IMR-90 (cell line): ENCODE measurements around the gene MEGF9. TPM values are rescaled to one million over a fixed set of nuclear protein-coding genes. Genes with fewer than 3 reads are reported as not detected.

Source experiments
- ATAC-seq: fragments of 200-7000 bp; cut with Tn5 transposase; 2 replicates; pipeline ENCODE4 v1.9.1; 2020; ENCODE audit warnings: low read depth, mild to moderate bottlenecking, moderate library complexity
- BruUV-seq: library from RNA; stranded (reverse); fragments of 400-500 nt; replicated peaks from 2 replicates; lab custom pipeline; 2021; lab: Mats Ljungman, UMichigan
- CTCF ChIA-PET: fragments of 300-600 bp; formaldehyde crosslinking; extraction: SDS; loops from one replicate; lab custom pipeline; 2021; ENCODE audit warnings: antibody characterized with exemption; lab: Yijun Ruan, JAX
- POLR2A ChIA-PET: fragments of 300-600 bp; sonication (Branson Sonifier 250); formaldehyde crosslinking; loops from one replicate; lab custom pipeline; 2022; ENCODE audit warnings: antibody characterized with exemption; ENCODE audit not compliant: unreplicated experiment; lab: Charles Lee
- DNase-seq: peaks from one replicate; pipeline ENCODE4 v3.0.0; 2013
- H2AFZ ChIP-seq: replicated peaks from 2 replicates; pipeline ENCODE3; 2013; ENCODE audit warnings: low read length, mild to moderate bottlenecking; ENCODE audit not compliant: poor library complexity
- H2AK5ac ChIP-seq: 2 replicates; pipeline ENCODE4 v1.6.1; 2013; ENCODE audit warnings: low read depth, low read length, inconsistent platforms
- H2AK9ac ChIP-seq: replicated peaks from 2 replicates; pipeline ENCODE3; 2013; ENCODE audit warnings: mild to moderate bottlenecking, low read depth, low read length, moderate library complexity; ENCODE audit not compliant: poor library complexity
- H2BK120ac ChIP-seq: 2 replicates; pipeline ENCODE4 v1.6.1; 2013; ENCODE audit warnings: low read depth, low read length, inconsistent platforms
- H2BK15ac ChIP-seq: 3 replicates; pipeline ENCODE4 v1.6.1; 2013; ENCODE audit warnings: low read depth, low read length, inconsistent platforms
- H2BK20ac ChIP-seq: 2 replicates; pipeline ENCODE4 v1.6.1; 2013; ENCODE audit warnings: low read depth, mild to moderate bottlenecking, inconsistent platforms, low read length, moderate library complexity
- H2BK5ac ChIP-seq: 2 replicates; pipeline ENCODE4 v1.6.1; 2013; ENCODE audit warnings: mild to moderate bottlenecking, low read depth, low read length, inconsistent platforms; ENCODE audit not compliant: poor library complexity, severe bottlenecking
- H3K14ac ChIP-seq: replicated peaks from 2 replicates; pipeline ENCODE4 v1.6.1; 2013; ENCODE audit warnings: low read depth, low read length, inconsistent platforms
- H3K18ac ChIP-seq: 2 replicates; pipeline ENCODE4 v1.6.1; 2013; ENCODE audit warnings: low read depth, low read length, control low read depth
- H3K23ac ChIP-seq: 2 replicates; pipeline ENCODE4 v1.6.1; 2013; ENCODE audit warnings: low read depth, low read length, inconsistent platforms
- H3K27ac ChIP-seq: 2 replicates; pipeline ENCODE4 v1.5.1; 2013; ENCODE audit warnings: mild to moderate bottlenecking, control low read depth, low read length; ENCODE audit not compliant: insufficient read depth
- H3K27me3 ChIP-seq: 2 replicates; pipeline ENCODE4 v1.6.1; 2013; ENCODE audit warnings: low read length; ENCODE audit not compliant: control insufficient read depth, insufficient read depth
- H3K36me3 ChIP-seq: 2 replicates; pipeline ENCODE4 v1.6.1; 2013; ENCODE audit warnings: low read length, mixed read lengths; ENCODE audit not compliant: control insufficient read depth, insufficient read depth
- H3K4ac ChIP-seq: 2 replicates; pipeline ENCODE4 v1.6.1; 2013; ENCODE audit warnings: low read depth, low read length, inconsistent platforms
- H3K4me1 ChIP-seq: 2 replicates; pipeline ENCODE4 v1.6.1; 2013; ENCODE audit warnings: low read length, mixed read lengths; ENCODE audit not compliant: control insufficient read depth, insufficient read depth
- H3K4me2 ChIP-seq: 2 replicates; pipeline ENCODE4 v1.6.1; 2013; ENCODE audit warnings: low read depth, mild to moderate bottlenecking, control low read depth, low read length, moderate library complexity
- H3K4me3 ChIP-seq: 2 replicates; pipeline ENCODE4 v1.5.1; 2013; ENCODE audit warnings: low read depth, mild to moderate bottlenecking, control low read depth, low read length, moderate library complexity; ENCODE audit not compliant: insufficient read depth
- H3K56ac ChIP-seq: 2 replicates; pipeline ENCODE4 v1.6.1; 2013; ENCODE audit warnings: low read length, inconsistent platforms; ENCODE audit not compliant: insufficient read depth; ENCODE audit errors: extremely low read depth
- H3K79me1 ChIP-seq, 2 experiments: 2 replicates each; pipeline ENCODE4 v1.6.1; 2013; ENCODE audit warnings: low read length in 2 of 2, inconsistent platforms in 1 of 2, low read depth in 1 of 2
- H3K9ac ChIP-seq: 2 replicates; pipeline ENCODE4 v1.6.1; 2013; ENCODE audit warnings: low read depth, low read length, control low read depth
- H3K9me1 ChIP-seq: 2 replicates; pipeline ENCODE4 v1.6.1; 2013; ENCODE audit warnings: low read length, inconsistent platforms; ENCODE audit not compliant: insufficient read depth
- H3K9me3 ChIP-seq: 2 replicates; pipeline ENCODE4 v1.6.1; 2013; ENCODE audit warnings: low read length; ENCODE audit not compliant: control insufficient read depth, insufficient read depth
- H4K20me1 ChIP-seq: 2 replicates; pipeline ENCODE4 v1.6.1; 2013; ENCODE audit warnings: low read length, inconsistent platforms; ENCODE audit not compliant: insufficient read depth
- H4K5ac ChIP-seq: 2 replicates; pipeline ENCODE4 v1.6.1; 2013; ENCODE audit warnings: mild to moderate bottlenecking, low read depth, low read length, control low read depth
- H4K8ac ChIP-seq, 2 experiments: 2 replicates each; pipeline ENCODE4 v1.6.1; 2013; ENCODE audit warnings: low read depth in 2 of 2, low read length in 2 of 2, control low read depth in 1 of 2, inconsistent platforms in 1 of 2
- H4K91ac ChIP-seq: 2 replicates; pipeline ENCODE4 v1.6.1; 2013; ENCODE audit warnings: low read depth, low read length, inconsistent platforms; ENCODE audit not compliant: insufficient read depth
- CHD1 ChIP-seq: IDR thresholded peaks from 2 replicates; pipeline ENCODE4 v1.6.1; 2012; ENCODE audit warnings: low read depth, low read length, improper control_type of control experiment
- MAFK ChIP-seq: IDR thresholded peaks from 2 replicates; pipeline ENCODE4 v1.6.1; 2012; ENCODE audit warnings: low read depth, low read length, improper control_type of control experiment
- MAZ ChIP-seq: IDR thresholded peaks from 2 replicates; pipeline ENCODE4 v1.6.1; 2012; ENCODE audit warnings: low read depth, mild to moderate bottlenecking, low read length, improper control_type of control experiment, moderate library complexity, borderline replicate concordance
- POLR2A ChIP-seq: IDR thresholded peaks from 2 replicates; pipeline ENCODE4 v1.6.1; 2012; ENCODE audit warnings: mild to moderate bottlenecking, low read depth, low read length
- RCOR1 ChIP-seq: IDR thresholded peaks from 2 replicates; pipeline ENCODE4 v1.6.1; 2012; ENCODE audit warnings: mild to moderate bottlenecking, low read length, improper control_type of control experiment; ENCODE audit not compliant: insufficient replicate concordance
- WGBS, 2 experiments: methylation state at CpG; one replicate each; pipeline versions ENCODE4 v1.1.5 to v1.1.7; 2013; ENCODE audit warnings: missing lambda C conversion rate in 2 of 2; ENCODE audit not compliant: insufficient read length in 1 of 2; ENCODE audit errors: extremely low coverage in 2 of 2; 5-methylcytosine and 5-hydroxymethylcytosine counted together
- dilution Hi-C: fragments of 300-500 bp; cut with HindIII; formaldehyde crosslinking; loops from one replicate; pipeline ENCODE4 v1.14.3; 2018; ENCODE audit warnings: low sequenced_read_pairs; ENCODE audit not compliant: unreplicated experiment
- in situ Hi-C: fragments of 300-500 bp; cut with MboI; formaldehyde crosslinking; loops from 3 replicates; pipeline ENCODE4 v1.14.3; 2019; ENCODE audit warnings: low sequenced_read_pairs, inconsistent platforms, mixed read lengths
- intact Hi-C: fragments of 100-400 bp; cut with micrococcal nuclease; formaldehyde crosslinking; loops from 2 replicates; pipeline ENCODE4 v1.10.0; 2022
- polyA plus RNA-seq, 3 experiments: library from polyadenylated mRNA; depleted of rRNA; stranded (reverse); fragments of >200 nt; gene quantifications; 2 replicates each; pipeline ENCODE4 v1.2.3, GENCODE V29; 2012; ENCODE audit warnings: low replicate concordance in 1 of 3
- total RNA-seq: library from RNA; depleted of rRNA; stranded (reverse); fragments of >200 nt; gene quantifications from 2 replicates; pipeline ENCODE4 v1.2.3, GENCODE V29; 2012

The MEGF9 gene
- total and polyA plus RNA-seq, 2 of the 4 experiments (the other 2 are of a cell fraction), result 3.4 TPM

DNA sequence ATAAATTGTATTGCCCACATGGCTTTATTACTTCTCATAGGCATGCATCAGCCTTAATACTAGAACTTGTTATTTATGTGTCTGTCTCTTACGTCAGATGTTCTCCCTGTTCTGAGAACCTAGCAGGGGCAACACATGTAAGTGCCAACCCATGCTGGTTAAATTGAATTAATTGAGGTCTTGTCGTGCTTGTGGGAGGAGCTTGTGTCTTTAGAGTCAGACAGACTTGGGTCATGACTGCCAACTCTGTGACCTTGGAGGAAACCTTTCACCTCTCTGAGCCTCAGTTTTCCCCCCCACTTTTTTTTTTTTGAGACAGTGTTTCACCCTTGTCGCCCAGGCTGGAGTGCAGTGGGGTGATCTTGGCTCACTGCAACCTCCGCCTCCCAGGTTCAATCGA, 2.2 kb upstream of the MEGF9 start:
- Histone ChIP-seq H3K36me3 (no peaks in the 10 kb centered on the region), H3K23ac (no peak overlapping the region), H3K9ac (no peak overlapping the region), H4K91ac (no peak overlapping the region), H2BK5ac (no peak overlapping the region), H2AK9ac (no peak overlapping the region), H2AK5ac (no peak overlapping the region), H3K79me1 (peaks cover 5 to 30% of the 10 kb centered on the region in 2 experiments; a peak in 3 of 4 replicates), H3K27ac (no peak overlapping the region), H2BK120ac (no peak overlapping the region), H2AFZ (no peak overlapping the region), H4K8ac (no peak overlapping the region), H3K56ac (no peak overlapping the region), H3K27me3 (no peaks in the 10 kb centered on the region), H3K14ac (no peak overlapping the region), H3K4me3 (no peak overlapping the region), H3K4me1 (peaks cover 8% of the 10 kb centered on the region), H3K9me1 (0 out of 2 replicates have a peak, but pooled peaks cover 4% of the 10 kb centered on the region), H4K20me1 (no peaks in the 10 kb centered on the region), H2BK15ac (no peak overlapping the region), H3K18ac (no peak overlapping the region), H3K4ac (no peak overlapping the region), H2BK20ac (no peak overlapping the region), H4K5ac (no peak overlapping the region), H3K4me2 (no peak overlapping the region), H3K9me3 (no peaks in the 10 kb centered on the region)
- ChIA-PET POLR2A (no interaction called here), CTCF (no interaction called here)
- intact Hi-C loops, result no loop called here
- BruUV-seq, result no TSS peak
- no peak for DNase-seq
- no peak for ATAC-seq
- no CpG with 5 or more reads among the region's 5 CpGs for WGBS, 2 experiments
- in situ Hi-C loops, result no loop called here
- no peak for TF ChIP-seq POLR2A
- no peak for TF ChIP-seq MAFK
- no peak for TF ChIP-seq RCOR1
- no peak for TF ChIP-seq CHD1
- no peak for TF ChIP-seq MAZ
- dilution Hi-C loops, result no loop called here
